ENCODE results near the gene CCDC85A.

CCDC85A gene

DNA sequence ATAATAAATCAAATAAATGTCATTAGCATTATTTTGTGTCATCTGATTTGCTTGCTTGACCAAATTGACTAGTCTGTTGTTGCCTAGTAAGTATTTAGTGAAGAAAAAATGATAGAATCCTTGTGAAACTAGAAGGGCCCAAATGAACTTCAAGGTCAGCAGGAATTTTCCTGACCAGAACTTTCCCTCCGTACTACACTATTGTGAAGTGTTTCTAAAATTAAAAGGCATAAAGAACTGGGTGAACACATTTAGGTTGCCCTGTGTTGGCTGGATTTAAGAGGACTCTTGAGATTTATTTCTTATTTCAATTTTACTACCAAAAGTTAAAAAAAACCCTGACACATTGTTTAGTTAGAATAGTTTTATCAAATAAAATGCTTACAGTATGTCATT lies 142.6 kb downstream of the CCDC85A start:
- no peaks in the 10 kb centered on the region for H3K27me3 Mint-ChIP-seq
- H3K4me1 Mint-ChIP-seq (ENCODE audit: low read depth), result no peaks in the 10 kb centered on the region
- no peaks in the 10 kb centered on the region for H3K36me3 Mint-ChIP-seq
- no peaks in the 10 kb centered on the region for H3K9me3 Mint-ChIP-seq (ENCODE audit: low read depth)
- no peak overlapping the region for H3K4me3 Mint-ChIP-seq
- no peak overlapping the region for H3K27ac Mint-ChIP-seq

DNA sequence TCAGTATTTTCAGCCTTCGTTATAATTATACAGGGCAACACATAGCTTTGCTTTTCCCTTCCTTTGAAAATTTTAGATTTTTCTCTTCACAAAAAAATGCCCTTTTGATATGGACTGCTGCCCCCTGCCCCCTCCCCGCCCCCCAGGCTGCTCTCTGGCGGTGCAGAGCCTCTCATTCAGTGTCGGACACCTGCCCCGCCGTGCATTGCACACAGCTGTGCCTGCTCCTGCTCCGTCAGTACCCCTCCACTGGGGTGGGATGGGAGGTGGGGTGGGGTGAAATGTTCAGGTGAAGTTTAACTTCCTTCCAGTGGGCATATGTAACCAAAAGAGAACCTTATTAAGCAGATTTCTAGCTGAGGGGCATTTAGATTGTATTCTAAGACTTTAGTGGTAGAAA lies 148.0 kb downstream of the CCDC85A start:
- H3K9me3 Mint-ChIP-seq (ENCODE audit: low read depth), result no peaks in the 10 kb centered on the region
- H3K27ac Mint-ChIP-seq, result no peak overlapping the region
- no peaks in the 10 kb centered on the region for H3K4me1 Mint-ChIP-seq (ENCODE audit: low read depth)
- H3K4me3 Mint-ChIP-seq, result no peak overlapping the region
- no peaks in the 10 kb centered on the region for H3K27me3 Mint-ChIP-seq
- H3K36me3 Mint-ChIP-seq, result no peaks in the 10 kb centered on the region

- H3K36me3 Mint-ChIP-seq, result no peaks in the 10 kb centered on the region
Observed at GRCh38 chr2:56333812-56334485, 150.2 kb downstream of the CCDC85A start.

GRCh38 chr2:56334622-56335021 lies 150.8 kb downstream of the CCDC85A start:
- Mint-ChIP-seq H3K4me1 (ENCODE audit: low read depth) (no peaks in the 10 kb centered on the region), H3K36me3 (no peaks in the 10 kb centered on the region), H3K4me3 (no peak overlapping the region), H3K27ac (no peak overlapping the region), H3K9me3 (ENCODE audit: low read depth) (no peaks in the 10 kb centered on the region), H3K27me3 (no peaks in the 10 kb centered on the region)

More at GRCh38 chr2:56333812-56334485, 150.2 kb downstream of the CCDC85A start:
- Mint-ChIP-seq H3K4me1 (ENCODE audit: low read depth) (no peaks in the 10 kb centered on the region), H3K9me3 (ENCODE audit: low read depth) (no peaks in the 10 kb centered on the region), H3K27ac (no peak overlapping the region), H3K27me3 (no peaks in the 10 kb centered on the region), H3K4me3 (no peak overlapping the region)

DNA sequence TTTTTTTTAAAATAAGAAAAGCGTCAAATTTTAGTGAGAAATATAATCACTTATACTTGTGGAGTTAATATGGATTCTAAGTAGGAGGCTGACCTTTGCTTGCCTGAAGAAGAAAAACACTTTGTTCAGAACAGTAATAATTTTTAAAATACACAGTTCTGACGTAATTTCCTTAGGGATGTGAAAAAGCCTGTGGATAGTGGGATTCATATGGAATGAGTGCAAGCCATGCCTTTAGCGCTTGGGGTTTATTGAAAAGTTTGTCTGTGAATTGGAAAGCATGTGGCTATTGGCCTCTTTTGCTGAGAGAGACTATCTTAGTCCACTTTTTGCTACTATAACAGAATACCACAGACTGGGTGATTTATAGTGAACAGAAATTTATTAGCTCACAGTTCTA lies 151.3 kb downstream of the CCDC85A start:
- no peaks in the 10 kb centered on the region for H3K9me3 Mint-ChIP-seq (ENCODE audit: low read depth)
- no peaks in the 10 kb centered on the region for H3K36me3 Mint-ChIP-seq
- no peaks in the 10 kb centered on the region for H3K27me3 Mint-ChIP-seq
- H3K4me1 Mint-ChIP-seq (ENCODE audit: low read depth), result no peaks in the 10 kb centered on the region
- H3K4me3 Mint-ChIP-seq, result no peak overlapping the region
- H3K27ac Mint-ChIP-seq, result no peak overlapping the region

DNA sequence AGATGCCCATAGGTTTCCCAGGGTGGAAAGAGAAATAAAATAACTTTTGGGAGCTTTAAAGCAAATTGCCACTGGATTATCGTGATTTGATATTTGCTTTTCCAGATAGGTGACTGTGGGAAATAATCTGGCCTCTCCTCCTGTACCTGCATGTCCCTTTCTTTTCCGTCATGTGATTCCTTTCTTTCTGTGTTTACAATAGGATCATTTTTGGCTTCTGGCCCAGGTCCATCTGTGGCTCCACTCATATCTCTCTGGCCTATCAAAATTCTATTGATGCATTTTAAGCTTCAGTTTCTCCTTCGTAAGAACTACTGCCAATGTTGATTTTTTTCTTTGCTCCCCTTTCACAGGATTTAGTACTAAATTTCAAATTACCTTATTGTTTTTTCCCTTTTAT lies 153.6 kb downstream of the CCDC85A start:
- no peaks in the 10 kb centered on the region for H3K27me3 Mint-ChIP-seq
- H3K36me3 Mint-ChIP-seq, result no peaks in the 10 kb centered on the region
- no peaks in the 10 kb centered on the region for H3K4me1 Mint-ChIP-seq (ENCODE audit: low read depth)
- H3K27ac Mint-ChIP-seq, result no peak overlapping the region
- no peaks in the 10 kb centered on the region for H3K9me3 Mint-ChIP-seq (ENCODE audit: low read depth)
- no peak overlapping the region for H3K4me3 Mint-ChIP-seq

GRCh38 chr2:56338232-56338631 lies 154.4 kb downstream of the CCDC85A start:
- Mint-ChIP-seq H3K27ac (no peak overlapping the region), H3K36me3 (no peaks in the 10 kb centered on the region), H3K4me3 (no peak overlapping the region), H3K27me3 (no peaks in the 10 kb centered on the region), H3K4me1 (ENCODE audit: low read depth) (no peaks in the 10 kb centered on the region), H3K9me3 (ENCODE audit: low read depth) (no peaks in the 10 kb centered on the region)

GRCh38 chr2:56344771-56345170 lies 161.0 kb downstream of the CCDC85A start:
- Mint-ChIP-seq H3K4me1 (ENCODE audit: low read depth) (no peaks in the 10 kb centered on the region), H3K4me3 (no peak overlapping the region), H3K36me3 (no peaks in the 10 kb centered on the region), H3K27me3 (no peaks in the 10 kb centered on the region), H3K27ac (no peak overlapping the region), H3K9me3 (ENCODE audit: low read depth) (no peaks in the 10 kb centered on the region)

DNA sequence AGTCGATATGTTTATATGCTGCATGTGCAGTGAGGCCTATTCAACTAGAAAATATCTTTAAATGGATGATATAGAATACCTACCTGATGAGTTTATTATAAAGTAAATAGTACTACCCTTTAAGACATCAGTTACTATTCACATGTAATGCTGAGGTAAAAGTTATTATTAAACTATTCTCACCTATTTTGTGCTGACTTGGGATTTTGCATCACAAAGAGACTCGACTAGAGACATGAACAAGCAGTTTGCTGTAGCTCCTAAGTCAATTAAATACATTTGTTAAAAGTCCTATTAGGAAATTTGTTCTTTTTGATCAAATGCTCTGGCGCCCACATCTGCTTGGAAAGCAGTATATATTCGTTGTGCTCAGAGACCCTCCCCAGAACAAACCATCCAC lies 164.1 kb downstream of the CCDC85A start:
- Mint-ChIP-seq H3K9me3 (ENCODE audit: low read depth) (no peaks in the 10 kb centered on the region), H3K4me1 (ENCODE audit: low read depth) (no peaks in the 10 kb centered on the region), H3K4me3 (no peak overlapping the region), H3K27ac (no peak overlapping the region), H3K27me3 (no peaks in the 10 kb centered on the region), H3K36me3 (no peaks in the 10 kb centered on the region)

DNA sequence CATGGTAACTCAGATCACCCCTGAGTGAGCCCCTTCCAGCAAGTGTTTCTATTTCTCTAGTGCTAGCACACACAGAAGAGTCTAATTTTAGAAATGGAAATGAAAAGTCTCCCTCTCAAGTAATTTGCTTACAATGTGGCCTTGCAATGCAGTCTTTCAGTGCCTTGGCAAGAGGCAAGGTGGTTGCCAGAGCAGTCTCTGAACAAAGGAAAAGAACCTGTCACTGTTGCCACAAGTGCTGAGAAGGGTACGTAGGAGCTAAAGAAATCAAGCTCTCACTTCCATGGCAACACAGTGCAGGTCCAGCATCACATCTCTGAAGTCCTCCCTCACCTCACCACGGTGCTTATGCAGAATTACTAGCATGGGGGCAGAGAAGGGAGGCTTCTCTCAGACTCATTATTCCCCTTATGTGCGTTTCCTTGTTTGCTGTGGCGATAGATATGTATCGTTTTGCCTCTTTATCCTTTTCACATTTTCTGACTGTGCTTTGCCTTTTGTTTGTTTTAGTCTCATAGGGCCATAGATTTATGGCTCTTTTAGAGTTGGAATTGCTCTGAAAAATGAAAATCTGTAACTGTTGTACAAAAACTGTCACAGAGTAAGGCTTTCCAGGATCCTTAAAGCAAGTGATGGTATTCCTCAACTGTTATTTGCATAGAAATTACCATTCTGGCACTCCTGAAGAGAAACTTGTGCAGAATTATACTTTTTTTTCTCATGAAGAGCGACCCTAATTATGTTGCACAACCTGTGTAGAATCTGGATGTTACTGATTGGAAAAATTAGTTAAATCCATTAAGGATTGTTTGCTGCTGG lies 164.8 kb downstream of the CCDC85A start:
- no peaks in the 10 kb centered on the region for H3K36me3 Mint-ChIP-seq
- H3K9me3 Mint-ChIP-seq (ENCODE audit: low read depth), result no peaks in the 10 kb centered on the region
- no peaks in the 10 kb centered on the region for H3K4me1 Mint-ChIP-seq (ENCODE audit: low read depth)
- H3K4me3 Mint-ChIP-seq, result no peak overlapping the region
- no peaks in the 10 kb centered on the region for H3K27me3 Mint-ChIP-seq
- no peak overlapping the region for H3K27ac Mint-ChIP-seq

- Mint-ChIP-seq H3K36me3 (no peaks in the 10 kb centered on the region), H3K27ac (no peak overlapping the region), H3K27me3 (no peaks in the 10 kb centered on the region), H3K4me1 (ENCODE audit: low read depth) (no peaks in the 10 kb centered on the region), H3K9me3 (ENCODE audit: low read depth) (no peaks in the 10 kb centered on the region), H3K4me3 (no peak overlapping the region)
Observed at GRCh38 chr2:56357655-56358295, 174.0 kb downstream of the CCDC85A start.

DNA sequence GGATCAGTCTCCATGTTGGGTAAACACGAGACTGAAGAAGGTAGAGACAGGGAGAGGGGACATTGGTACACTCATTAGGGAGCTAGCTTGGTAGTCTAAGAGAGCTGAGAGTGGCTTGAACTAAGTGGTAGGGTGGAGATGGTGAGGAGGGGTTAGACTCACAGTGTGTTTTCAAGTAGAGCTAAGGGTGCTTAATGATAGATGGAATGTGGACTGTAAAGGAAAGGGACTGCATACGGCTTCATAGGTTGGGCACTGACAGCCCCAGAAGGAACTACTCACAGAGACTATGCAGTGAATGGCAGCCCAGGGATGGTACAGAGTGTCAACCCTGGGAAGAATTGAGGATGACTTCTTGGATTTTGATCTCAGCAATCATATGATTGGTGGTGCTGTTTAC lies 178.1 kb downstream of the CCDC85A start:
- no peaks in the 10 kb centered on the region for H3K27me3 Mint-ChIP-seq
- no peak overlapping the region for H3K27ac Mint-ChIP-seq
- H3K9me3 Mint-ChIP-seq (ENCODE audit: low read depth), result no peaks in the 10 kb centered on the region
- H3K36me3 Mint-ChIP-seq, result no peaks in the 10 kb centered on the region
- H3K4me3 Mint-ChIP-seq, result no peak overlapping the region
- H3K4me1 Mint-ChIP-seq (ENCODE audit: low read depth), result no peaks in the 10 kb centered on the region

GRCh38 chr2:56364902-56365301 lies 181.1 kb downstream of the CCDC85A start:
- Mint-ChIP-seq H3K4me3 (no peak overlapping the region), H3K9me3 (ENCODE audit: low read depth) (no peaks in the 10 kb centered on the region), H3K27ac (no peak overlapping the region), H3K36me3 (no peaks in the 10 kb centered on the region), H3K4me1 (ENCODE audit: low read depth) (no peaks in the 10 kb centered on the region), H3K27me3 (no peaks in the 10 kb centered on the region)

DNA sequence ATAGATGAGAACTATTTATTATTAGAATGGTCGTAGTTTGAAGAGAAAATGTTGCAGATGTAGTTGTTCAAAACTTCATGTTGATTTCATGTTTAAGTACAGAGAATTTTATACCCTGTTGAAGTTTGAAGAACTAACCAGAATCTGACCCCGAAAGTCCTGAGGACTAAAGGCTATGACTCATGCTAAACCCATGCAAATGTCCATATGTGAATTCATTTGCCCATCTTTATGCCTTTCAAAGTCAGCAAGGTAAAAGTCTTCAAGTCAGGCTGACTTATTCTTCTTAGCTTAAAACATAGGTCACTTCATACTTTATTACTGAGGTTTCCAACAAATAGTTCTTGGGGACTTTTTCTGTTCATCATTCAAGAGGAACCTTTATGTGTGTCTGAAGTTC lies 185.5 kb downstream of the CCDC85A start:
- no peaks in the 10 kb centered on the region for H3K4me1 Mint-ChIP-seq (ENCODE audit: low read depth)
- no peak overlapping the region for H3K4me3 Mint-ChIP-seq
- H3K27ac Mint-ChIP-seq, result no peak overlapping the region
- H3K9me3 Mint-ChIP-seq (ENCODE audit: low read depth), result peaks cover 3% of the 10 kb centered on the region
- no peaks in the 10 kb centered on the region for H3K27me3 Mint-ChIP-seq
- H3K36me3 Mint-ChIP-seq, result no peaks in the 10 kb centered on the region

GRCh38 chr2:56372071-56372656 lies 188.4 kb downstream of the CCDC85A start:
- no peak overlapping the region for H3K27ac Mint-ChIP-seq
- peaks cover 3% of the 10 kb centered on the region for H3K9me3 Mint-ChIP-seq (ENCODE audit: low read depth)
- H3K4me3 Mint-ChIP-seq, result no peak overlapping the region
- no peaks in the 10 kb centered on the region for H3K36me3 Mint-ChIP-seq
- no peaks in the 10 kb centered on the region for H3K4me1 Mint-ChIP-seq (ENCODE audit: low read depth)
- no peaks in the 10 kb centered on the region for H3K27me3 Mint-ChIP-seq

All from activated naive CD8-positive, alpha-beta T cell (primary cell).